GM12878 (cell line): Measurements from ENCODE around the gene NTRK3. TPM values are rescaled to one million over a fixed set of nuclear protein-coding genes. Genes with fewer than 3 reads are reported as not detected.

Experiments
- ATAC-seq: fragments of 200-7000 bp; cut with Tn5 transposase; 3 replicates; pipeline ENCODE4 v1.9.1; 2020; ENCODE audit warnings: mild to moderate bottlenecking, moderate library complexity
- BruUV-seq: library from RNA; stranded (reverse); fragments of 400-500 nt; replicated peaks from 2 replicates; lab custom pipeline; 2021; lab: Mats Ljungman, UMichigan
- CTCF ChIA-PET: fragments of 300-600 bp; sonication (Branson Sonifier 250); formaldehyde crosslinking; extraction: SDS; loops from one replicate; lab custom pipeline; 2021; ENCODE audit warnings: inconsistent platforms; lab: Yijun Ruan, JAX
- POLR2A ChIA-PET: fragments of 350-600 bp; formaldehyde crosslinking; extraction: SDS; loops from one replicate; lab custom pipeline; 2021; ENCODE audit warnings: inconsistent platforms; lab: Charles Lee
- RAD21 ChIA-PET: fragments of 300-600 bp; sonication (Branson Sonifier 250); formaldehyde crosslinking; loops from one replicate; lab custom pipeline; 2023; ENCODE audit warnings: antibody characterized with exemption; ENCODE audit not compliant: unreplicated experiment; lab: Charles Lee
- SMC1A ChIA-PET: fragments of 300-600 bp; sonication (Branson Sonifier 250); formaldehyde crosslinking; loops from one replicate; lab custom pipeline; 2023; ENCODE audit not compliant: unreplicated experiment, uncharacterized antibody; lab: Charles Lee
- DNase-seq: peaks from one replicate; pipeline ENCODE4 v3.0.0-alpha.2; 2011; ENCODE audit warnings: low read depth, low spot score
- FAIRE-seq: peaks from 3 replicates; lab custom pipeline; 2011; peaks lifted over from hg19 to GRCh38; lab: Jason Lieb, UNC
- H2AFZ ChIP-seq: 2 replicates; pipeline ENCODE4 v1.6.0; 2011; ENCODE audit warnings: low read depth, low read length, control low read depth; ENCODE audit not compliant: control insufficient read depth
- H3K27ac ChIP-seq: 2 replicates; pipeline ENCODE4 v1.5.1; 2011; ENCODE audit warnings: control low read depth; ENCODE audit not compliant: control insufficient read depth, insufficient read depth
- H3K27me3 ChIP-seq, 2 experiments: replicated peaks in 1 of 2; 2 replicates each; pipeline versions ENCODE4 v1.6.0 to v1.6.1; 2011; ENCODE audit warnings: low read length in 1 of 2; ENCODE audit not compliant: control insufficient read depth in 2 of 2, insufficient read depth in 2 of 2
- H3K36me3 ChIP-seq, 2 experiments: 2 replicates each; pipeline ENCODE4 v1.5.1; 2011; ENCODE audit warnings: low read length in 1 of 2; ENCODE audit not compliant: control insufficient read depth in 2 of 2, insufficient read depth in 2 of 2
- H3K4me1 ChIP-seq: 2 replicates; pipeline ENCODE4 v1.6.1; 2011; ENCODE audit warnings: mild to moderate bottlenecking, low read length, moderate library complexity, mixed read lengths; ENCODE audit not compliant: control insufficient read depth, insufficient read depth
- H3K4me2 ChIP-seq: 2 replicates; pipeline ENCODE4 v1.6.0; 2011; ENCODE audit warnings: control low read depth; ENCODE audit not compliant: control insufficient read depth, insufficient read depth
- H3K4me3 ChIP-seq: fragments of 200-600 bp; sonication (generic); 2 replicates; pipeline ENCODE4 v1.5.1; 2016
- H3K79me2 ChIP-seq: 2 replicates; pipeline ENCODE4 v1.6.0; 2011; ENCODE audit warnings: low read length; ENCODE audit not compliant: control insufficient read depth, insufficient read depth
- H3K9ac ChIP-seq: 2 replicates; pipeline ENCODE4 v1.8.0; 2011; ENCODE audit warnings: low read length, control low read depth, mixed read lengths; ENCODE audit not compliant: control insufficient read depth, insufficient read depth
- H3K9me3 ChIP-seq: replicated peaks from 3 replicates; pipeline ENCODE4 v1.5.1; 2011; ENCODE audit warnings: mild to moderate bottlenecking, low read length; ENCODE audit not compliant: control insufficient read depth, insufficient read depth
- H4K20me1 ChIP-seq: 2 replicates; pipeline ENCODE4 v1.6.0; 2011; ENCODE audit not compliant: control insufficient read depth, insufficient read depth
- CBX5 ChIP-seq: sonication (generic); IDR thresholded peaks from 2 replicates; pipeline ENCODE4 v1.6.1; 2016; ENCODE audit warnings: low read depth, moderate library complexity, mild to moderate bottlenecking, inconsistent platforms
- CEBPB ChIP-seq, 2 experiments: fragments of 150-350 bp in 1 of 2; IDR thresholded peaks; 2 replicates each; pipeline ENCODE4 v1.6.1; 2012 to 2014; ENCODE audit warnings: low read depth in 2 of 2, low read length in 2 of 2, borderline replicate concordance in 1 of 2, inconsistent platforms in 1 of 2
- FOXM1 ChIP-seq: IDR thresholded peaks from 2 replicates; pipeline ENCODE4 v1.6.1; 2012; ENCODE audit warnings: low read depth, mild to moderate bottlenecking, inconsistent platforms, low read length, moderate library complexity
- HCFC1 ChIP-seq: fragments of 150-350 bp; IDR thresholded peaks from 2 replicates; pipeline ENCODE4 v1.6.1; 2014; ENCODE audit warnings: low read length
- HDAC6 ChIP-seq: fragments of 200-600 bp; sonication (generic); IDR thresholded peaks from one replicate; pipeline ENCODE4 v1.8.0; 2017; ENCODE audit warnings: antibody characterized with exemption; ENCODE audit not compliant: unreplicated experiment
- IKZF2 ChIP-seq, 2 experiments: fragments of 450-650 bp; IDR thresholded peaks; 2 replicates each; pipeline ENCODE4 v1.6.1; 2017; ENCODE audit warnings: mild to moderate bottlenecking in 2 of 2, moderate library complexity in 2 of 2
- JUND ChIP-seq: IDR thresholded peaks from 2 replicates; pipeline ENCODE4 v1.6.1; 2012; ENCODE audit warnings: low read depth, mild to moderate bottlenecking, low read length, improper control_type of control experiment, moderate library complexity
- MTA2 ChIP-seq: fragments of 450-650 bp; IDR thresholded peaks from 2 replicates; pipeline ENCODE4 v1.6.1; 2016; ENCODE audit warnings: low read depth, mild to moderate bottlenecking, moderate library complexity
- NFXL1 ChIP-seq: fragments of 450-650 bp; IDR thresholded peaks from 2 replicates; pipeline ENCODE4 v1.6.1; 2017; ENCODE audit warnings: antibody characterized with exemption, mild to moderate bottlenecking, borderline replicate concordance
- NR2C2 ChIP-seq: IDR thresholded peaks from 2 replicates; pipeline ENCODE4 v1.6.1; 2011; ENCODE audit warnings: borderline replicate concordance, low read depth; ENCODE audit not compliant: control insufficient read depth, insufficient read length
- POLR2A ChIP-seq: IDR thresholded peaks from 2 replicates; pipeline ENCODE4 v1.6.1; 2011; ENCODE audit warnings: low read depth, mild to moderate bottlenecking, low read length
- REST ChIP-seq: IDR thresholded peaks from 2 replicates; pipeline ENCODE4 v1.6.1; 2012; ENCODE audit warnings: mild to moderate bottlenecking, low read depth, low read length
- SREBF2 ChIP-seq: IDR thresholded peaks from 2 replicates; pipeline ENCODE4 v1.6.1; 2012; ENCODE audit warnings: mild to moderate bottlenecking, low read length
- WRNIP1 ChIP-seq: IDR thresholded peaks from 2 replicates; pipeline ENCODE4 v1.6.1; 2011; ENCODE audit warnings: low read depth, low read length, improper control_type of control experiment, borderline replicate concordance
- YBX1 ChIP-seq: fragments of 450-650 bp; IDR thresholded peaks from 2 replicates; pipeline ENCODE4 v1.6.1; 2016; ENCODE audit warnings: antibody characterized with exemption
- ZNF207 ChIP-seq: fragments of 450-650 bp; IDR thresholded peaks from 2 replicates; pipeline ENCODE4 v1.6.1; 2014; ENCODE audit warnings: antibody characterized with exemption, mild to moderate bottlenecking, borderline replicate concordance
- ZNF687 ChIP-seq: fragments of 450-650 bp; IDR thresholded peaks from 2 replicates; pipeline ENCODE4 v1.6.1; 2017; ENCODE audit warnings: mild to moderate bottlenecking, moderate library complexity
- WGBS: methylation state at CpG from one replicate; pipeline ENCODE4 v1.1.6; 2016; ENCODE audit warnings: low lambda C conversion rate; ENCODE audit not compliant: insufficient replicate concordance, insufficient coverage; ENCODE audit errors: missing lambda C conversion rate; 5-methylcytosine and 5-hydroxymethylcytosine counted together
- in situ Hi-C: fragments of 300-500 bp; cut with MboI; formaldehyde crosslinking; loops from 9 replicates; pipeline ENCODE4 v1.14.3; 2018; ENCODE audit warnings: mixed read lengths
- intact Hi-C: fragments of 100-400 bp; cut with micrococcal nuclease; formaldehyde crosslinking; loops from one replicate; pipeline ENCODE4 v1.14.2; 2022; ENCODE audit not compliant: unreplicated experiment
- polyA plus RNA-seq, 11 experiments: library from polyadenylated mRNA; depleted of rRNA in 4 of 11; unstranded in 6 of 11; stranded (reverse) in 5 of 11; fragments of >200 nt; fragmentation: Nextera tagmentation in 4 of 11; fragmentation: Illumina TruSeq in 1 of 11; extraction: Ambion mirVana in 4 of 11; extraction: Trizol in 1 of 11; gene quantifications; 1 replicate in 1 of 11; 2 replicates in 10 of 11; pipeline versions ENCODE4 v1.2.1 to v1.2.3, GENCODE V29; 2011 to 2016; ENCODE audit warnings: inconsistent platforms in 2 of 11, missing spikeins in 2 of 11, low read depth in 1 of 11
- total RNA-seq, 4 experiments: library from RNA; depleted of rRNA in 3 of 4; stranded (reverse); fragments of >200 nt in 3 of 4; fragmentation: Illumina TruSeq in 1 of 4; extraction: Trizol in 1 of 4; gene quantifications; 2 replicates each; pipeline versions ENCODE4 v1.2.1 to v1.2.3, GENCODE V29; 2013 to 2021

The NTRK3 gene
- total and polyA plus RNA-seq, 10 of the 15 experiments (the other 5 are each of a cell fraction or from before 2014, with no cell fraction given), result not detected

GRCh38 chr15:87829332-87830050 lies 427.0 kb downstream of the NTRK3 start:
- ChIA-PET SMC1A (no interaction called here), RAD21 (no interaction called here), POLR2A (no interaction called here), CTCF (no interaction called here)
- WGBS, result 24% methylated on average over 4 of the region's 4 CpGs
- Histone ChIP-seq H3K79me2 (no peaks in the 10 kb centered on the region), H4K20me1 (no peaks in the 10 kb centered on the region), H3K27me3 (no peaks in the 10 kb centered on the region), H3K27ac (no peak overlapping the region), H3K9ac (no peak overlapping the region), H3K36me3 (no peaks in the 10 kb centered on the region), H3K4me2 (no peak overlapping the region), H2AFZ (no peak overlapping the region), H3K4me1 (no peaks in the 10 kb centered on the region), H3K9me3 (no peaks in the 10 kb centered on the region), H3K4me3 (no peak overlapping the region)
- in situ Hi-C loops (no loop called here), intact Hi-C loops (no loop called here)
- no peak for FAIRE-seq
- no peak for ATAC-seq
- no peak for TF ChIP-seq HCFC1
- TF ChIP-seq REST, result no peak
- TF ChIP-seq SREBF2, result no peak
- no peak for TF ChIP-seq ZNF687
- TF ChIP-seq NFXL1, result no peak
- TF ChIP-seq WRNIP1, result no peak
- TF ChIP-seq YBX1, result no peak
- TF ChIP-seq HDAC6, result no peak
- no peak for TF ChIP-seq CEBPB (IDR thresholded peaks at IDR 0.05; ENCODE audit: borderline replicate concordance in 1 of 2, low read depth in 2 of 2, low read length in 2 of 2)
- no peak for TF ChIP-seq ZNF207
- TF ChIP-seq CBX5, result no peak
- no peak for TF ChIP-seq POLR2A
- TF ChIP-seq NR2C2, result no peak
- TF ChIP-seq IKZF2 (IDR thresholded peaks at IDR 0.05), result no peak
- no peak for TF ChIP-seq JUND
- no peak for TF ChIP-seq FOXM1
- TF ChIP-seq MTA2, result no peak
- BruUV-seq, result no TSS peak
- DNase-seq, result no peak
